LHCN-M2 (cell line): ENCODE data around the gene MARS1. TPM values are rescaled to one million over a fixed set of nuclear protein-coding genes. Genes with fewer than 3 reads are reported as not detected.
"Not testable (repeated sequence)": the region's sequence is repeated elsewhere in the genome, so short reads cannot be mapped to it uniquely, and the experiment has no call there.

Source experiments
- DNase-seq: peaks from one replicate; pipeline ENCODE4 v3.0.0-alpha.2; 2012; ENCODE audit warnings: low read depth
- total RNA-seq: library from RNA; depleted of rRNA; stranded (reverse); fragments of >200 nt; gene quantifications from 2 replicates; pipeline ENCODE4 v1.2.3, GENCODE V29; 2014

Gene MARS1
- total RNA-seq, 1 experiment from 2014 or later = 80.1 TPM

- DNase-seq = no peak
These were observed 1.3 kb downstream of the MARS1 start for GRCh38 chr12:57489157-57489641.

GRCh38 chr12:57490126-57490525 lies 2.3 kb downstream of the MARS1 start:
- DNase-seq = no peak

DNA sequence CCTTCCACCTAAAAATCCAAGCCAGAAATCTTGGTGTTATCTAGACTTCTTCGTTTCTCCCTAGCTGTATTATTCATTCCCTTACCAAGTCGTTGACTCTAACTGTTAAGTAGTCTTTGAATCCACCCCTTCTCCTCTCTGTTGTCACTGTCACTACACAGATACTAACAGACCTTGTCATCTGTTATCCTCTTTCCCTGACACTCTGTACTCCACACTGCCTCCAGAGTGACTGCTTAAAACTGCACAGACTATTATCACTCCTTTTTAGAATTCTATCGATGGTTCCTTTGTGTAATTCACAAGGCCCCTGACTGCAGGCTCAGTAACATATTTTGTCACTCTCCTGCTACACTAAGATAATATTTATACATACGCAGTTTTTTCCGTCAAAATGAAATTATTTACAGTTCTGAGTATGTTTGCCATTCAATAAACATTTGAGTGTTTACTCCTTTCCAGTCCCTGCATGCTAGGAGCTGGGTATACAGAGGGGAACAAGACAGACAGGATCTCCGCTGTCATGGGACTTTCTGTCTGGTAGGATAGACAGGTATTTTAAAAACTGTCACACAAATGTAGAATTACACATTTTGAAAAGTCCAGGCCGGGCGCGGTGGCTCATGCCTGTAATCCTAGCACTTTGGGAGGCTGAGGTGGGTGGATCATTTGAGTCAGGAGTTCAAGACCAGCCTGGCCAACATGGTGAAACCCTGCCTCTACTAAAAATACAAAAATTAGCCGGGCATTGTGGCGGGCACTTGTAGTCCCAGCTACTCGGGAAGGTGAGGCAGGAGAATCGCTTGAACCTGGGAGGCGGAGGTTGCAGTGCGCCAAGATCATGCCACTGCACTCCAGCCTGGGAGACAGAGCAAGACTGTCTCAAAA lies 3.8 kb downstream of the MARS1 start:
- DNase-seq = no peak

GRCh38 chr12:57495051-57495701 lies 7.3 kb downstream of the MARS1 start:
- DNase-seq = not testable (repeated sequence)

GRCh38 chr12:57496822-57497221 lies 9.0 kb downstream of the MARS1 start:
- no peak for DNase-seq

- no peak for DNase-seq
These were observed 9.6 kb downstream of the MARS1 start for GRCh38 chr12:57497223-57498131.

- no peak for DNase-seq
These were observed 10.2 kb downstream of the MARS1 start for GRCh38 chr12:57498132-57498502.

DNA sequence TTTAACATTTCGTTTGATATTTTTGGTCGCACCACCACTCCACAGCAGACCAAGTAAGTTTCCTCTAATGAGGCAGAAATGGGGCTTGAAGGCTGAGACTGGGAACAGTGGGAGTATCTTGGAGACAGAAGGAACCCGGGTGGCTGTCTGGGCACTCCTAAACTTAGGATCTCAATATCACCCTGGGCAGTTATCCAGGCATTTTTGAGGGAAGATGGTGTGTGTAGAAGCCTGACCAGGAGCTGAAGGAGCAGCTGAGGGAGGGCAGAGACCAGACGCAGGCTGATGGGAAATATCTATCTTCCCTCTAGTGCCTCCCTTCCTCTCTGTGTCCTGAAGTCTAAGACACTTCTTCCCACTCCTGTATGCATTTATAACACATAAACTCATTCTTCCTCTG lies 10.7 kb downstream of the MARS1 start:
- no peak for DNase-seq

- DNase-seq = no peak
These were observed 12.3 kb downstream of the MARS1 start for GRCh38 chr12:57500213-57500612.

- not testable (repeated sequence) for DNase-seq
These were observed 14.6 kb downstream of the MARS1 start for GRCh38 chr12:57502311-57502969.

DNA sequence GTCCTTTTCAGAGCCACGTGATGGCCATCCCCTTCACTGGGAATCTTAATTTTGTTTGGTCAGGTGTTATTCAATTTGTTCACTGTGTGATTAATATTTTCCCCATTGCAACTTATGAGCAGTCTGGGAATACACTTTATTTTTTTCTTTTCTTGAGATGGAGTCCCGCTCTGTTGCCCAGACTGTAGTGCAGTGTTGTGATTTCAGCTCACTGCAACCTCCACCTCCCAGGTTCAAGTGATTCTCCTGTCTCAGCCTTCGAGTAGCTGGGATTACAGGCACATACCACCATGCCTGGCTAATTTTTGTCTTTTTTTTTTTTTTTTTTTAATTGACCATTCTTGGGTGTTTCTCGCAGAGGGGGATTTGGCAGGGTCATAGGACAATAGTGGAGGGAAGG lies 18.7 kb downstream of the MARS1 start:
- not testable (repeated sequence) for DNase-seq

DNA sequence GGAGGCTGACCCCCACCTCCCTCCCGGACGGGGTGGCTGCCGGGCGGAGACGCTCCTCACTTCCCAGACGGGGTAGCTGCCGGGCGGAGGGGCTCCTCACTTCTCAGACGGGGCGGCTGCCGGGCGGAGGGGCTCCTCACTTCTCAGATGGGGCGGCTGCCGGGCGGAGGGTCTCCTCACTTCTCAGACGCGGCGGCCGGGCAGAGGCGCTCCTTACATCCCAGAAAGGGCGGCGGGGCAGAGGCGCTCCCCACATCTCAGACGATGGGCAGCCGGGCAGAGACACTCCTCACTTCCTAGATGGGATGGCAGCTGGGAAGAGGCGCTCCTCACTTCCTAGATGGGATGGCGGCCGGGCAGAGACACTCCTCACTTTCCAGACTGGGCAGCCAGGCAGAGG lies 19.9 kb downstream of the MARS1 start:
- not testable (repeated sequence) for DNase-seq

DNA sequence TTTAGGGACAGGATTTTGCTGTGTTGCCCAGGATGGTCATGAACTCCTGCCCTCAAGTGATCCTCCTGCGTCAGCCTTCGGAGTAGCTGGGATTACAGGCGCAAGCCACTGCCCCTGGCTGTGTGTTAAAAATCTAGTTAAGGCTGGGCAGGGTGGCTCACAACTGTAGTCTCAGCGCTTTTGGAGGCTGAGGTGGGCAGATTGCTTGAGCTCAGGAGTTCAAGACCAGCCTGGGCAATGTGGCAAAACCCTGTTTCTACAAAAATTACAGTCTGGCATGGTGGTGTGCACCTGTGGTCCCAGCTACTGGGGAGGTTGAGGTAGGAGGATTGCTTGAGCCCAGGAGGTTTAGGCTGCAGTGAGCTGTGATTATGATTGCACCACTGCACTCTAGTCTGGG lies 23.3 kb downstream of the MARS1 start:
- DNase-seq = no peak

- DNase-seq = no peak
These were observed 23.9 kb downstream of the MARS1 start for GRCh38 chr12:57511588-57512325.

DNA sequence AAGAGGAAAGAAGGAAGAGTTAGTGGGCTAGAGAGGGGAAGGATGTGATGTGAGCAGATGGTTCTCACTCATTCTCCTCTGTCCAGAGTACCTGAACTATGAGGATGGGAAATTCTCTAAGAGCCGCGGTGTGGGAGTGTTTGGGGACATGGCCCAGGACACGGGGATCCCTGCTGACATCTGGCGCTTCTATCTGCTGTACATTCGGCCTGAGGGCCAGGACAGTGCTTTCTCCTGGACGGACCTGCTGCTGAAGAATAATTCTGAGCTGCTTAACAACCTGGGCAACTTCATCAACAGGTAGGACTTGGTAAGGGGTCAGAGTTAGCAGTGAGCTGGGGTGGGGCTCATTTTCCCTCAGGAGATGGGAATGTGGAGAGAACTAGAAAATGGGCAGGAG lies 24.8 kb downstream of the MARS1 start:
- no peak for DNase-seq

GRCh38 chr12:57513266-57513665 lies 25.4 kb downstream of the MARS1 start:
- no peak for DNase-seq

DNA sequence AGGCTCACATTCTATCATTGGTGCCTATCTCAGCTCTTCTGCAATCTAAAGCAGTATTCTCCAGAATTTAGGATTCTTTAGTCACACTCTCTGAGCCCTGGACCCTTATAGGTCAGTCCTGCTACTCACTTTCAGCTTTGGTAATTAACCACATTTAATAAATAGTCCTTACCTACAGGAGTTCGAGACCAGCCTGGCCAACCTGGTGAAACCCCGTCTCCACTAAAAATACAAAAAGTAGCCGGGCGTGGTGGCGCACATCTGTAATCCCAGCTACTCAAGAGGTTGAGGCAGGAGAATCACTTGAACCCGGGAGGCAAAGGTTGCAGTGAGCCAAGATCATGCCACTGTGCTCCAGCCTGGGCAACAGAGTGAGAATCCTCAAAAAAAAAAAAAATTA lies 25.8 kb downstream of the MARS1 start:
- DNase-seq = not testable (repeated sequence)

GRCh38 chr12:57514246-57514645 lies 26.4 kb downstream of the MARS1 start:
- DNase-seq = not testable (repeated sequence)

GRCh38 chr12:57514720-57515407 lies 27.0 kb downstream of the MARS1 start:
- no peak for DNase-seq

DNA sequence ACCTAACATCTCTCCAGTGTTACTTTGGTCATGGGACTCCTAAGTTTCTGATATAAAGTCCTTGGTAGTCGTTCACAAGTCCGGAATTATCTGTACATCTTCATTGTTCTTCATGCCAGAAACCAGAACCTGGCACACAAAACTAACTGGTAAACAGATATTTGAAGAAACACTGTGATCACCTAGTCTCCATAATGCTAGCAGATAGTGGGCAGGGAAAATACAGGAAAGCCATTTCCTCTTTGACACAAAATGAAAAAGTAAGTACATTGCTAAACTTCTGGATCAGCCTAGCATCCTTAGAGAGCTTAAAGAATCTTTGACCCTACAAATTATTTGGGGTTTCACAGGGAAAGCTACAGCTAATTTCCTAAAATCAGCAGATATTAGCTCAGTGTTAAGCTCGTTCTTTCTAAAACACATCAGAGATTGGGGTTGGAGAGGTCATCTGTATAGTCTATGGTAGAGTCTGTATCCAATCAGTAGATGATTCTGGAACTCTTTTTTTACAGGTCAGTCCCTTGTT lies 27.6 kb downstream of the MARS1 start:
- DNase-seq = no peak
